HL-60 (cell line): ENCODE data around the gene NSUN7.

Experiments used
- DNase-seq, 2 experiments: peaks; one replicate each; pipeline ENCODE4 v3.0.0-alpha.2; 2010 to 2020; ENCODE audit warnings: low read depth in 1 of 2, low spot score in 1 of 2
- H3K27ac ChIP-seq: fragments of 250-450 bp; sonication (Bioruptor Pico); replicated peaks from 2 replicates; pipeline ENCODE4 v1.5.1; 2020; ENCODE audit warnings: mild to moderate bottlenecking, moderate library complexity
- H3K27me3 ChIP-seq: fragments of 250-450 bp; sonication (Bioruptor Pico); 2 replicates; pipeline ENCODE4 v1.5.1; 2021; ENCODE audit warnings: mild to moderate bottlenecking, moderate library complexity; ENCODE audit not compliant: insufficient read depth, poor library complexity, severe bottlenecking
- H3K4me3 ChIP-seq: replicated peaks from 2 replicates; pipeline ENCODE4 v1.5.1; 2011; ENCODE audit warnings: mild to moderate bottlenecking, control low read depth, low read length; ENCODE audit not compliant: insufficient read depth
- GABPA ChIP-seq: IDR thresholded peaks from 2 replicates; pipeline ENCODE4 v1.6.1; 2012; ENCODE audit warnings: low read depth
- POLR2AphosphoS5 ChIP-seq: IDR thresholded peaks from 2 replicates; pipeline ENCODE4 v1.6.1; 2012; ENCODE audit warnings: low read depth
- REST ChIP-seq: IDR thresholded peaks from 2 replicates; pipeline ENCODE4 v1.6.1; 2012; ENCODE audit warnings: low read depth; ENCODE audit not compliant: insufficient replicate concordance
- SPI1 ChIP-seq: IDR thresholded peaks from 2 replicates; pipeline ENCODE4 v1.6.1; 2012; ENCODE audit warnings: low read depth, mild to moderate bottlenecking, borderline replicate concordance
- TF ChIP-seq, protein P1 (sequence below): IDR thresholded peaks from one replicate; pipeline ENCODE4 v1.5.1; 2011; ENCODE audit warnings: low read length, control low read depth, inconsistent platforms; ENCODE audit not compliant: insufficient read depth

NSUN7 gene

DNA sequence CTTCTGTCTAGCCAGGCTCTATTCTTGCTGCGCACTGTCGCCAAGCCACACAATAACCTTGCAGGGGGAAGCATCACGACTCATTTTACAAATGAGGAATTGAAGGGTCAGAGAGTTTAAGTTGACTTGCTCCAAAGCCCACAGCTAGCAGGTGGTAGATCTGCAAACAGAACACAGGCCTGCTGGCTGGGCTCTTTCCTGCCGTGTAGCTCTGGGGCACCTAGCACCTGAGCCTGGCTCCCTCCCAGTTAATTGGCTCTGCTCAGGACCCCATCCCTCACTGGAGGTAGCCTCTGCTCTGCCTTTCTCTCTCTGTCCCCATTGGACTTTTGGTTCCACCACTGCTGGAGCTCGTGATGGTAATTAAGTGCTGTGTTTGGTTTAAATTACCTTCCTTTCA lies 98.5 kb downstream of the NSUN7 start:
- no peak for DNase-seq
- TF ChIP-seq, protein P1, sequence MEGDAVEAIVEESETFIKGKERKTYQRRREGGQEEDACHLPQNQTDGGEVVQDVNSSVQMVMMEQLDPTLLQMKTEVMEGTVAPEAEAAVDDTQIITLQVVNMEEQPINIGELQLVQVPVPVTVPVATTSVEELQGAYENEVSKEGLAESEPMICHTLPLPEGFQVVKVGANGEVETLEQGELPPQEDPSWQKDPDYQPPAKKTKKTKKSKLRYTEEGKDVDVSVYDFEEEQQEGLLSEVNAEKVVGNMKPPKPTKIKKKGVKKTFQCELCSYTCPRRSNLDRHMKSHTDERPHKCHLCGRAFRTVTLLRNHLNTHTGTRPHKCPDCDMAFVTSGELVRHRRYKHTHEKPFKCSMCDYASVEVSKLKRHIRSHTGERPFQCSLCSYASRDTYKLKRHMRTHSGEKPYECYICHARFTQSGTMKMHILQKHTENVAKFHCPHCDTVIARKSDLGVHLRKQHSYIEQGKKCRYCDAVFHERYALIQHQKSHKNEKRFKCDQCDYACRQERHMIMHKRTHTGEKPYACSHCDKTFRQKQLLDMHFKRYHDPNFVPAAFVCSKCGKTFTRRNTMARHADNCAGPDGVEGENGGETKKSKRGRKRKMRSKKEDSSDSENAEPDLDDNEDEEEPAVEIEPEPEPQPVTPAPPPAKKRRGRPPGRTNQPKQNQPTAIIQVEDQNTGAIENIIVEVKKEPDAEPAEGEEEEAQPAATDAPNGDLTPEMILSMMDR, result no peak
- no peak for TF ChIP-seq GABPA
- TF ChIP-seq SPI1, result no peak
- no peak for TF ChIP-seq REST
- no peak for TF ChIP-seq POLR2AphosphoS5
- Histone ChIP-seq H3K27ac (no peak overlapping the region), H3K27me3 (no peaks in the 10 kb centered on the region), H3K4me3 (no peak overlapping the region)

GRCh38 chr4:40848940-40849339 lies 99.2 kb downstream of the NSUN7 start:
- no peak for TF ChIP-seq SPI1
- TF ChIP-seq, protein P1, result no peak
- TF ChIP-seq REST, result no peak
- no peak overlapping the region for H3K27ac ChIP-seq

GRCh38 chr4:40850496-40850895 lies 100.7 kb downstream of the NSUN7 start:
- Histone ChIP-seq H3K27ac (no peak overlapping the region), H3K4me3 (no peak overlapping the region), H3K27me3 (no peaks in the 10 kb centered on the region)
- TF ChIP-seq POLR2AphosphoS5 (no peak), GABPA (no peak), REST (no peak), SPI1 (no peak)
- TF ChIP-seq, protein P1, result no peak
- no peak for DNase-seq

More at GRCh38 chr4:40848940-40849339, 99.2 kb downstream of the NSUN7 start:
- Histone ChIP-seq H3K27me3 (no peaks in the 10 kb centered on the region), H3K4me3 (no peak overlapping the region)
- no peak for DNase-seq
